Activated T-cell treated with anti-CD3 and anti-CD28 coated beads, Interleukin-2, amount 50 U/mL, for 72 hours (primary cell): ENCODE measurements around the gene C1QTNF6. TPM values are rescaled to one million over a fixed set of nuclear protein-coding genes. Genes with fewer than 3 reads are reported as not detected.

Source experiments
- ATAC-seq, 2 donors: fragments of 150-1000 bp; cut with Tn5 transposase; replicated peaks in 1 of 2; 2 replicates each; pipeline ENCODE4 v1.10.0; 2021; ENCODE audit warnings: moderate library complexity in 2 of 2, mild to moderate bottlenecking in 1 of 2
- DNase-seq, 2 donors: peaks; one replicate each; pipeline ENCODE4 v3.0.0; 2021 to 2022; ENCODE audit warnings: mixed read lengths in 1 of 2
- H3K27ac Mint-ChIP-seq: one replicate; pipeline ENCODE4 v1.8.0; 2022; ENCODE audit warnings: mild to moderate bottlenecking, moderate library complexity, mixed read lengths
- H3K27me3 Mint-ChIP-seq: one replicate; pipeline ENCODE4 v1.8.0; 2022; ENCODE audit warnings: low read depth, mixed read lengths
- H3K36me3 Mint-ChIP-seq, 2 donors: one replicate each; pipeline ENCODE4 v1.8.0; 2022; ENCODE audit warnings: mixed read lengths in 2 of 2, mild to moderate bottlenecking in 1 of 2; ENCODE audit not compliant: insufficient read depth in 2 of 2
- H3K4me1 Mint-ChIP-seq: one replicate; pipeline ENCODE4 v1.8.0; 2022; ENCODE audit warnings: low read depth, mixed read lengths
- H3K4me3 Mint-ChIP-seq, 2 donors: one replicate each; pipeline ENCODE4 v1.8.0; 2022; ENCODE audit warnings: mild to moderate bottlenecking in 2 of 2, mixed read lengths in 2 of 2, moderate library complexity in 2 of 2
- H3K9me3 Mint-ChIP-seq, 2 donors: one replicate each; pipeline ENCODE4 v1.8.0; 2022; ENCODE audit warnings: mixed read lengths in 2 of 2
- total RNA-seq, 2 donors: library from RNA; stranded (reverse); gene quantifications; one replicate each; pipeline ENCODE4 v1.2.3, GENCODE V29; 2022

Gene C1QTNF6
- total RNA-seq, 2 donors from 2014 or later: 22.7 to 30.0 TPM

DNA sequence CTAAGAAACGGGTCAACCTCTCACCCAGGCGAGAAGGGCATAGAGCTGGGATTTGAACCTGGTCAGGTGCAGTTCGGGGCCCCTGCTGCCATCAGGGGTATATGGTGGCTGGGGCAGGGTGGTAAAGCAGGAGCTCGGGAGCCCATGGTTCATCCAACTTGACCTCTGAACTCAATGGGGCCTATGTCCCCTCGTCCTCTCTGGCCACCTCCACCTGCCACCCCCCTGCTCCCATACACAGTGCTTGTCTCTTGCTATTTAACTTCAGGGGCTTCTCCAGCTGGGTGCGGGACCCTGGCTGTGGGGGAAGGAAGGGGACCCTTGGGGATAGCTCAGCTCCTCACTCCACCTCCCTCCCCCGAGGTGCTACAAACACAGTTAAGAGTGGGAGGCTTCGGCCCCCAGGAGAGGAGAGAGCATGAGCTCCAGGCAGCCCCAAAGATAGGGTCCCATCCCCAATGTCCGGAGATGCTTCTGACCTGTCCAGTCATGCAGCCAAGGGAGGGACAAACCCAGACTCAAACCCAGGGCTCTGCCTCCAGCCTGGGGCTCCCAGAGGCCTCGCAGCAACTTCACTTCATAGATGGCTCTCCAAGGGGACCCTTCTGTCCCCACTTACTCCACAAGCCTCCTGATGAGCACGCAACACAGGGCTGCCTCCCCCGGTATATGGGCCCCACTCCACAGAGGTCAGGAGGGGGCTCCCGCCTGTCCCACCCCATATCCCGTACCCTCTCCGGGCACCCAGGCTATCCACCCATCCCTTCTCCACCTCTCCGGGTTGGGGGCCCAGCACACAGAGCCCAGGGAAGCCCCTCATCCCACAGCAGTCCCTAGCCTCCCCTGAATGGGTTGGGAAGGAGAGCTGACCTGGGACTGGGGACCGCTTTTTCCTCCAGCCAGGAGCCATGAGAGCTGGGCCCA is 39.0 kb downstream of the C1QTNF6 start:
- Mint-ChIP-seq H3K36me3 (peaks cover 40 to 43% of the 10 kb centered on the region in 2 donors), H3K9me3 (peaks cover 10 to 11% of the 10 kb centered on the region in 2 donors), H3K4me1 (peaks cover 87% of the 10 kb centered on the region), H3K4me3 (peak overlapping the region; percentile 89 to 98), H3K27ac (peak overlapping the region; percentile 82), H3K27me3 (no peaks in the 10 kb centered on the region)
- DNase-seq (no peak), ATAC-seq (no peak)

DNA sequence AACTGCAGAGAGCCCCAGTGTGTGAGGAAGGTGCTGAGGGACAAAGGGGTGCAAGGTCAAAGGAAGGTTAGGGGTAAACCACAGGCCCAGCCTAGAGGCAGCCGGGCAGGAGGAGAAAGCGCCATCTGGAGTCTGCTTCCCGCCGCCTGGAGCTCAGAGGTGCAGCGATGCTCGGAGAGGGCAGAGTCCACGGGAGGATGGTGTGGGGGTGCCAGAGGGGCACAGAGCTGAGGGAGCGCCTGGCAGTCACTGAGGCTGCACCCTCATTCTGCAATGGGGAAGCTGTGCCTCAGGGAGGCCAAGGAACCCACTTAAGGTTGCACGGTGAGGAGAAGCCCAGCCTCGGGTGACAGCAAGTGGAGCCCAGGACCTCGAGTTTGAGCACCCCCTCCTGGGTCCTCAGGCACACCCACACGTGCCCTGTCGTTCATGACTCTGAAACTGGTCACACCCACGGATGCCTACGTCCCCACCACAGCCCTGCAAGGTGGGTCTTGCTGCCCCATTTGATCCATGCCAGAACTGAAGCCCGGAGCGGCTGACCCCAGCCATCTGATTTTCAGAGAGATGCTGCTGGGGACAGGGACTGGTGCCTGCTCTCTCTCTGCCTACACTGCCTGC is 39.9 kb downstream of the C1QTNF6 start:
- Mint-ChIP-seq H3K9me3 (peaks cover 10 to 11% of the 10 kb centered on the region in 2 donors), H3K27me3 (no peaks in the 10 kb centered on the region), H3K27ac (peak overlapping the region; percentile 82), H3K4me3 (peak overlapping the region; percentile 89 to 98), H3K36me3 (peaks cover 48 to 51% of the 10 kb centered on the region in 2 donors), H3K4me1 (peaks cover 93% of the 10 kb centered on the region)
- DNase-seq (peak in 1 of 2 donors; percentile 34), ATAC-seq (no peak)

DNA sequence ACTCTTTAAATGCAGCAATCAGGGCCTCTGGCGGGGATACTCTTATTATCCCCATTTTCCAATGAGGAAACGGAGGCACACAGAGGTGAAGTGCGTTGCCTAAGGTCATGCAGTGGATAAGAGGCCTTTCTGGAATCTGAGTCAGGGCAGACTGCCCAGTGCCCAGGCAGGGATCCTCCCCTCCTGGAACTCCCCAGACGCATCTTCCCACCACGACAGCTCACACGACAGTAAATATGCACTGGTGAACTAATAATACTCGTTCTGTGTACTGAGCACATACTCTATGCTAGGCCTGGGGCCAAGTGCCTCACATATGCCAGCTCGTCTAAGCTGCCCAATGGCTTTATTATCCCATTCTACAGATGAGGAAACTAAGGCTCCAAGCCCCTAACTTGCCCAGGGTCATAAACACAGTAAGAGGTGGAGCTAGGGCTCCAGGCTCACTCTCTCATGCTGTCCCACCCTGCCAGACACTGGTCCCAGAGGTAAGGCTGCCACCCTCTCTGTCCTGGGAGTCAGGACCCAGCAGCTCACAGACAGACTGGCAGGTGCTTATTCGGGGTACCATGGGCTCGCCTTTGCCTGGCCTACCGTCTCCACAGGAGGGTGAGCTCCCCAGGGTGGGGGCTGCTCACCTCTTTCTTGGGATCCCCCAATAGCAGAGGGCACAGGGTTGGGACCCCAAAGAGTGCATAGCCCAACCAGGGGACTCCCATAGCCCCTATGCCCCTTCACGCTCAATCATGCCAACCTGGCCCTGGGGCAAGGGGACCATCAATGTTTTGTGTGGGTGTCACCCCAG is 40.7 kb downstream of the C1QTNF6 start:
- Mint-ChIP-seq H3K4me1 (peaks cover 93% of the 10 kb centered on the region), H3K9me3 (peaks cover 10 to 11% of the 10 kb centered on the region in 2 donors), H3K27me3 (no peaks in the 10 kb centered on the region), H3K27ac (peak overlapping the region; percentile 82), H3K36me3 (peaks cover 50 to 57% of the 10 kb centered on the region in 2 donors), H3K4me3 (peak overlapping the region; percentile 89 to 98)
- DNase-seq (peak in 1 of 2 donors; percentile 38), ATAC-seq (peak in 1 of 2 donors; percentile 3)

DNA sequence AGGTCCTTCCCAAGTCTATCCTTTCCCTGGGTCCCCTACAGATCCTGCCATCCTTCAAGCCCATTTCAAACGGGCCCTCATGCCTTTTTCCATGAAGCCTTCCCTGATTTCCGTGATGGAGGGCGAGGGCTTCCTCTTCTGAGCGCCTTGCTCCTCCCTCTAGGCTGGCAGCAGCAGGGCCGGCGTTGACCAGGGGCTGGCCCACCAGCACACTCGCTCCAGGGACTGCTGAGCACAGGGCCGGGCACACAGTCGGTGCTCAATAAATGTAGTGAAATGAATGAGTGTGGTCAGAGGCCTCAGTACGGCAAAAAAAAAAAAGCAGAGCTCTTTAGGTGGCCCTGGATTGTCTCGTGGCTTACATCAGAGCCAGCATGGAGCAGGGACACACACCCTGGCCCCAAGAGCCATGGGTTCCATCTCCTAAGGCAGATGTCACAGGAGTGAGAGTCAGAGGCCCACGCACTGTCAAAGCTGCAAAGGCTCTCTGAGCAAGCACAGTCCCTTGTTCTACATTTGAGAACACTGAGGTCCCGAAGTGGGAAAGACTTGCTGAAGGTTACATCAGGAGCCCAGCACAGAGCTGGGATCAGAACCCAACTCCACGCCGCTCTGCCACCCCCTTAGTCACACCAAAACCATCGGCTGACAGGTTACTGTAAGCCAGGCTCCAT is 41.4 kb downstream of the C1QTNF6 start:
- no peak for ATAC-seq
- H3K27me3 Mint-ChIP-seq: no peaks in the 10 kb centered on the region
- H3K4me1 Mint-ChIP-seq: peaks cover 87% of the 10 kb centered on the region
- peaks cover 50 to 54% of the 10 kb centered on the region in 2 donors for H3K36me3 Mint-ChIP-seq
- H3K4me3 Mint-ChIP-seq: peak overlapping the region; percentile 89 to 98
- H3K9me3 Mint-ChIP-seq: peaks cover 7 to 9% of the 10 kb centered on the region in 2 donors
- no peak for DNase-seq
- H3K27ac Mint-ChIP-seq: peak overlapping the region; percentile 82

DNA sequence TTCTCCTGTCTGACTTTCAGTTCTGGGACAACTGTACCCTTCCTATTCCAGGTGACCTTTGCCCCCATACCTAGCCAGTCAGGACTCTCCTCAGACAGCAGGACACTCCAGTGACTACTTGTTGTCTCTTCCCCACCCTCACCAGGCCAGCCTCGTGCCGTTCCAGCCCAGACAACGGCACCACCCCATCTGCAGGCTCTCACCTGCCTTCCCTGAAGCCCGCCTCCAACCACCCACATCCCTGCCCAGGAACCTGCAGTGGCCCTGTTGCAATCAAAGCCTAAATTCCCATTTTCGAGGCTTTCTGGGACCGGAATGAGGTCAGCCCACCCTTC is 42.0 kb downstream of the C1QTNF6 start:
- Mint-ChIP-seq H3K36me3 (peaks cover 47 to 53% of the 10 kb centered on the region in 2 donors), H3K27me3 (no peaks in the 10 kb centered on the region), H3K4me3 (peak overlapping the region; percentile 89 to 98), H3K4me1 (peaks cover 86% of the 10 kb centered on the region), H3K9me3 (peaks cover 5% of the 10 kb centered on the region in 2 donors), H3K27ac (peak overlapping the region; percentile 82)
- DNase-seq (no peak), ATAC-seq (no peak)

DNA sequence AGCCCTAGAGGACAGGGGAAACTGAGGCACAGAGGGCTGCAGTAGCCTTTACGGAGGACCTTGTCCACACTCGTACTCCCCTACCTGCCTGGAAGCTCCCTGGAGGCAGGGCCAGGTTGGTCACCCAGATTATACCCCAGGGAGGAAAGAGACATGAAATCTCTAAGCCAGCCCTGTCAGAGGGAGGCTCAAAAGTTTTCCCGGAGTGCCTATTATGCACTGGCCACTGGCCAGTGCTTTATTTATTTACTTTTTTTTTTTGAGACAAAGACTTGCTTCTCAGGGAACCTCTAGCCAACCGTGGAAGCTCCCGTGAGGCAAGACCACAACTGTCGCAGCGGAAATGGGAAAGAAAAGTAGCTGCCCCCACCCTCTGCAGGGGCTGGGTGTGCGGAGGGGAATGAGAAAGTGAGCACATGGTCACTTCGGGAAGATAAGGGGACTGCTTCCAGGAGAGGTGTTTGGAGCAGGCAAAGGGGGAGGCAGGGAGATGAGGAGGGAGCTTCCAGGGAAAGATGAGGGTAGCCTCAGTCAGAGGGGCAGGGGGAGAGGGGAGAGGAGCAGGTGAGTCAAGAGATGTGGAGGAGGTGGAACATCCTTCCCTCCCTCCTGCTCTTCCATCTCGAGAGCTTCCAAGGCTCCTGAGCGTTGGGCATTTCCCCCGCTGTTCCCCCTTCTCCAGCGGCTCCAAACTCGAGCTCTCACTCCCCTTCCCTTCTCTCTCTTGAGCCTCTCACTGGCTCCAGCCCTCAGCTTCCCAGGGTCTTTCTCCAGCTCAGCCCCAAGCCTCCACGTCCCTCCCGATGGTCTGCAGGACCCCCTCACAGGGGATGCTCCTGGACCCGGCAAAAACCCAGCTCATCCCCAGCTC is 42.6 kb downstream of the C1QTNF6 start:
- DNase-seq (no peak), ATAC-seq (no peak)
- Mint-ChIP-seq H3K36me3 (peaks cover 44 to 50% of the 10 kb centered on the region in 2 donors), H3K27ac (peak overlapping the region; percentile 82), H3K4me3 (peak overlapping the region; percentile 89 to 98), H3K27me3 (no peaks in the 10 kb centered on the region), H3K9me3 (no peaks in the 10 kb centered on the region), H3K4me1 (peaks cover 86% of the 10 kb centered on the region)

DNA sequence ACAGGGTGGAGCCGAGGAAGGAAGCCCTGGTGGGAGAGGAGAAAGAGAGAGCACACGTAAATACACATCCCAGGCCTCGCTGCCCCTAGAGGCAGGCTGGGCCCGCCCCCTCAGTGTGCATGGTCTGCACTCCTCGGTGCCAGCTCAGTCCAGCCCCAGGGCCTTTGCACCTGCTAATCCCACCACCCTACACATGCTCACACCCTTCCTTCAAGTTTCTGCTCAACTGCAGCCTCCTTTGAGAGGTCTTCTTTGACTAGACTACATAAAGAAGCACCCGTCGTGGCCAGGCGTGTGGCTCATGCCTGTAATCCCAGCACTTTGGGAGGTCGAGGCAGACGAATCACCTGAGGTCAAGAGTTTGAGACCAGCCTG is 43.9 kb downstream of the C1QTNF6 start:
- Mint-ChIP-seq H3K9me3 (no peaks in the 10 kb centered on the region), H3K36me3 (peaks cover 43 to 49% of the 10 kb centered on the region in 2 donors), H3K4me3 (peak overlapping the region; percentile 89 to 98), H3K4me1 (peaks cover 90% of the 10 kb centered on the region), H3K27ac (peak overlapping the region; percentile 91), H3K27me3 (no peaks in the 10 kb centered on the region)
- ATAC-seq: no peak
- DNase-seq: no peak

DNA sequence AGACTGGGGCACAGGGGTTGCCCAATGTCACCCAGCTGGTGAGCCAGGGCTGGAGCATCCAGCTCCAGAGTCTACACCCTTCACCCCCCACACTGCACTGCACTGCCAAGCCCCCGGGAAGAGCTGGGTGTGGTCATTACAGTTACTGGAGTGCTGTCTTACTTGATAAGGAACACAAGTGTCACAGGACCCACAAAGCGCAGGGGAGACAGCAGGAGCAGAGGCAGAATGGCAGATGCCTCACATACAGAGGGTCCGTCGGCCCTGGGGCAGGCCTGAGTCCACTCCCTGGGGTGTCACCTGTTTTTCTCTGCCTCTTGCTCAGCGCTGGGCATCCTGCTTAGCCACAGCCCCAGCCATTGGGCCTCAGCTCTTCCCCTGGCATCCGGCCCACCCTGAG is 46.1 kb downstream of the C1QTNF6 start:
- Mint-ChIP-seq H3K27ac (no peak overlapping the region), H3K36me3 (peaks cover 44 to 56% of the 10 kb centered on the region in 2 donors), H3K9me3 (no peaks in the 10 kb centered on the region), H3K4me3 (peak overlapping the region in 1 of 2 donors; percentile 9), H3K27me3 (no peaks in the 10 kb centered on the region), H3K4me1 (peaks cover 89% of the 10 kb centered on the region)
- ATAC-seq (no peak), DNase-seq (no peak)

DNA sequence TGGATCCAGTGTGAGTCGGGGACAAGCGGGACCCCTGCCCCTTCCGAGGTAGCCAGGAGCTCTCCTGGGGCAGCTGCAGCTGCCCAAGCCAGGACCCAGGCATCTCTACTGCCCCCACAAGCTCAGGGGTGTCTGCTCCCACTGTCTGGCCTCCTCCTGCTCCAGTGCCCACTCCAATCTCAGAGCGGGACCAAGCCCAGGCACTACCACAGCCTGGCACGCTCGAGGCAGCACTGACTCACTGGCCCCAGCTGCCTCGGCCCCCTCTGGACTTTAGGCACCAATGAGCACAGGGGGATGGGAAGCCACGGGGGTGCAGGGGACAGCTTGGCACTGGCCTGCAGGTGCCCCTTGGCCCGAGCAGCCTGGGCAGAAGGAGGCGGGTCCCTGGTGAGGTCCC is 46.6 kb downstream of the C1QTNF6 start:
- Mint-ChIP-seq H3K9me3 (no peaks in the 10 kb centered on the region), H3K27me3 (no peaks in the 10 kb centered on the region), H3K4me3 (peak overlapping the region in 1 of 2 donors; percentile 45), H3K4me1 (peaks cover 89% of the 10 kb centered on the region), H3K27ac (no peak overlapping the region), H3K36me3 (peaks cover 44 to 59% of the 10 kb centered on the region in 2 donors)
- DNase-seq (no peak), ATAC-seq (no peak)

DNA sequence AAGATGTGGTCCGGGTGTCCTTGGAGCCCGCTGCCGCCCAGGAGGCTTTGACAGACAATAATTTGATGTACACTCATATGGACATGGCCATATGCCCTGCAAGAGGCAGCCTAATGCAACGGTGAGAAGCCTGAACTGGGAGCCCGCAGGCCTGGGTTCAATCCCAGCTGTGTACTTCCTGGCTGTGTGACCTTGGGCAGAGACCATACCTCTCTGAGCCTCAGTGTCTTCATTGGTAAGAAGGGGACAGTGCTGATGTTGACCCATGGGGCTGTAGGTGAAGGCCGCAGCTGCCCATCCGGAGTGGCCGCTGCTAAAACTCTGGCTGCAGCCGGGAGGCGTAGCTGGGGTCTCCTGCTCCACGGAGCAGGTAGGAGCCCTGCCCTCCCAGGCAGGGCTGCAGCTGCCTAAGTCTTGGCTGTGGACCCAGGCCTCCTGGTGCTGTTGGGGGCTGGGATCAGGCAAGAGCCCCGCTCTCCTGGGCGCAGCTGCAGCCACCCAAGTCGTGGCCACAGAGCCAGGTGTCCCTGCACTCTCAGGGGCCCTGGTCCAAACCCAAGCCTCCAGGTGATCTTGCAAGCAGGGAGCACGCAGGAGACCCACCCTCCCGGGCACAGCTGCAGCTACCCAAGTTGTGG is 47.2 kb downstream of the C1QTNF6 start:
- H3K4me3 Mint-ChIP-seq: peak overlapping the region in 1 of 2 donors; percentile 54
- H3K27me3 Mint-ChIP-seq: no peaks in the 10 kb centered on the region
- DNase-seq: no peak
- ATAC-seq: no peak
- no peaks in the 10 kb centered on the region for H3K9me3 Mint-ChIP-seq
- H3K4me1 Mint-ChIP-seq: peaks cover 84% of the 10 kb centered on the region
- H3K27ac Mint-ChIP-seq: peak overlapping the region; percentile 75
- peaks cover 39 to 52% of the 10 kb centered on the region in 2 donors for H3K36me3 Mint-ChIP-seq

DNA sequence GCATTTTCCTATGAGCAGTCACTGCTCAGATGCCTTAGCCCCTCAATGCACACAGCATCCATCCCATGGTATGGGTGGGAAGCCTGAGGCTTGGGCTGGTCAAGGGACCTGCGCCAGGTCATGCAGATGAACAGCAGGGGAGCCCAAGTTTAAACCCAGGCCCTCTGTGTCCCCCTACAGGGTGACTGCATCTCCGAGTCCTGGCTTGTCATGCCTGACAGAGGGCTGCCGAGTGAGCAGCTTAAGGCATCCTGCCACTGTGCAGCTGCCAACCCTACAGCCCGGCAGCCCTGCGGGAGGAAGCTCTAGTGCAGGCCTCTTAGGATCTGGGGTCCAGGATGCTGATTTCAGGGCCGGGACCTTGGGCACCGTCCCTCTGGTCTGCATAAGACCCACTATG is 48.3 kb downstream of the C1QTNF6 start:
- Mint-ChIP-seq H3K9me3 (no peaks in the 10 kb centered on the region), H3K4me3 (peak overlapping the region in 1 of 2 donors; percentile 20), H3K27ac (no peak overlapping the region), H3K27me3 (no peaks in the 10 kb centered on the region), H3K4me1 (peaks cover 80% of the 10 kb centered on the region), H3K36me3 (peaks cover 42 to 52% of the 10 kb centered on the region in 2 donors)
- DNase-seq: no peak
- no peak for ATAC-seq
